ENCODE results near the gene LCN9.

Gene LCN9

DNA sequence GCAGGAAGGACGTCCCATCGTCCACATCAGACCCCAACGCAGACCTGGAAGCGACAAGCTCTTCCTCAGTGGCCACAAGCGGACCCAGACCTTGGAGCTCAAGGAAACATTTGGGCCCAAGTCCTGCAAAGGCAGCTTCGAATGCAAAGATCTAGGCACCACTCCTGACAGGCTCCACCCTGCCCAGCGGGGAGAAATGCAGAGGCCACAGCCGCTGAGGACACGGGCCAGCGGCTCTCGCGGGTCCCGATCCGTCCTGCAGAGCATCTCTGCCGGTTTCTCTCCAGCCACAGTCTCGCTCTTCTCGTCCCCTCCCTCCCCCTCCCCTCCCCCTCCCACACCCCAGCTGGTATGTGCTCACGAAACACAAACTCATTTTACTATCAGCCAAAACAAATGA lies 31.3 kb downstream of the LCN9 start:
- H3K4me2 ChIP-seq, result no peak overlapping the region
- H3K4me1 ChIP-seq, result no peaks in the 10 kb centered on the region
- no peaks in the 10 kb centered on the region for H3K36me3 ChIP-seq
- H4K20me1 ChIP-seq, result no peaks in the 10 kb centered on the region
- no peak for TF ChIP-seq Cebpa-rat (IDR thresholded peaks at IDR 0.05)
- no peak overlapping the region for H3K27ac ChIP-seq
- H3K9ac ChIP-seq, result no peak overlapping the region
- no peak overlapping the region for H3K4me3 ChIP-seq
- H3K9me3 ChIP-seq, result no peaks in the 10 kb centered on the region
- H3K27me3 ChIP-seq, result 0 out of 2 replicates have a peak, but pooled peaks cover 4% of the 10 kb centered on the region

DNA sequence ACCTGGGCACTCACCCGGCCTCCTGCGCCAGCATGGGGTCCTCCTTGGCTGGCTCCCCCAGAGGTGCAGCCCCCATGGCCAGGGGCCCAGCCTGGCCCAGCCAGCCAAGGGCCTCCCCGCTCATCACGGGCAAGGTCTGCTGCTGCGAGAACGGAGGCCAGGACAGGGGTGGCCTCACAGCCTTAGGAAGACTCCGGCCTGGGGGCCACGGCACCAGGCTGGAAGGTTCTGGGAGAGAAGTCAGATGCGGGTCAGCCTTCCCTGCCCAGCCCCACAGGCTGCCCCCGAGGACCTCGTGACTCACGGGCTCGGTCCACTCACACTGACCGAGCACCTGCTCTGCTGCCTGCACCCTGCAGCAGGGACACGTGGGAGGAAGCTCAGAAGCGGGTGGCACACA lies 31.9 kb downstream of the LCN9 start:
- Histone ChIP-seq H3K9ac (no peak overlapping the region), H3K4me2 (no peak overlapping the region), H3K9me3 (no peaks in the 10 kb centered on the region), H3K27me3 (0 out of 2 replicates have a peak, but pooled peaks cover 4% of the 10 kb centered on the region), H3K36me3 (no peaks in the 10 kb centered on the region), H3K27ac (no peak overlapping the region), H4K20me1 (no peaks in the 10 kb centered on the region), H3K4me3 (no peak overlapping the region), H3K4me1 (no peaks in the 10 kb centered on the region)
- TF ChIP-seq Cebpa-rat (IDR thresholded peaks at IDR 0.05), result no peak

DNA sequence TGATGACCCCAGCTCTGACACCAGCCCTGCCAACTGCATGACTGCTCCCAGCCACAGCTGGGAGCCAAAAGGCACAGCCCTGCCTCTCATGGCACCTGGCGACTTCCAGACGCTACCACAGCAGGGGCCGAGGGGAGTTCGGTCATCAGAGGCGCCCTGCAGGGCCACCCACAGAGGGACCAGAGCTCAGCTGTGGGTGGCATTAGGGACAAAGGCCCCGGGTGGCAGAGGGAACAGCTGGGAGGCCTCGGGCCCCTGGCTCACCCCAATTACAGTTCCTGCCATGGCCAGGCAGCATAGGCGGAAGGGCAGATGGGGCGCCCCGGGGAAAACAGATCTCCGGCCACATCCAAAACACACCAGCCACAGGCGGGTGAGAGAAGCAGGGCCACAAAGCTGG lies 32.5 kb downstream of the LCN9 start:
- no peak overlapping the region for H3K4me2 ChIP-seq
- no peak overlapping the region for H3K4me3 ChIP-seq
- no peaks in the 10 kb centered on the region for H3K4me1 ChIP-seq
- H3K36me3 ChIP-seq, result no peaks in the 10 kb centered on the region
- TF ChIP-seq Cebpa-rat (IDR thresholded peaks at IDR 0.05), result no peak
- no peaks in the 10 kb centered on the region for H4K20me1 ChIP-seq
- 0 out of 2 replicates have a peak, but pooled peaks cover 4% of the 10 kb centered on the region for H3K27me3 ChIP-seq
- H3K27ac ChIP-seq, result no peak overlapping the region
- H3K9ac ChIP-seq, result no peak overlapping the region
- no peaks in the 10 kb centered on the region for H3K9me3 ChIP-seq

GRCh38 chr9:135696446-135696845 lies 33.3 kb downstream of the LCN9 start:
- Histone ChIP-seq H3K4me3 (no peak overlapping the region), H3K4me1 (peaks cover 4% of the 10 kb centered on the region; the same call in 1 of the 2 replicates), H3K9me3 (no peaks in the 10 kb centered on the region), H4K20me1 (no peaks in the 10 kb centered on the region), H3K4me2 (no peak overlapping the region), H3K9ac (no peak overlapping the region), H3K27me3 (0 out of 2 replicates have a peak, but pooled peaks cover 4% of the 10 kb centered on the region), H3K36me3 (no peaks in the 10 kb centered on the region), H3K27ac (no peak overlapping the region)
- no peak for TF ChIP-seq Cebpa-rat (IDR thresholded peaks at IDR 0.05)

GRCh38 chr9:135697226-135697625 lies 34.1 kb downstream of the LCN9 start:
- Histone ChIP-seq H4K20me1 (no peaks in the 10 kb centered on the region), H3K36me3 (no peaks in the 10 kb centered on the region), H3K4me2 (0 out of 2 replicates have a peak overlapping the region, but pooled peaks have one; percentile 2), H3K27ac (no peak overlapping the region), H3K4me1 (peaks cover 11% of the 10 kb centered on the region; the same call in 1 of the 2 replicates), H3K4me3 (no peak overlapping the region), H3K27me3 (0 out of 2 replicates have a peak, but pooled peaks cover 4% of the 10 kb centered on the region), H3K9me3 (no peaks in the 10 kb centered on the region), H3K9ac (no peak overlapping the region)
- no peak for TF ChIP-seq Cebpa-rat (IDR thresholded peaks at IDR 0.05)

DNA sequence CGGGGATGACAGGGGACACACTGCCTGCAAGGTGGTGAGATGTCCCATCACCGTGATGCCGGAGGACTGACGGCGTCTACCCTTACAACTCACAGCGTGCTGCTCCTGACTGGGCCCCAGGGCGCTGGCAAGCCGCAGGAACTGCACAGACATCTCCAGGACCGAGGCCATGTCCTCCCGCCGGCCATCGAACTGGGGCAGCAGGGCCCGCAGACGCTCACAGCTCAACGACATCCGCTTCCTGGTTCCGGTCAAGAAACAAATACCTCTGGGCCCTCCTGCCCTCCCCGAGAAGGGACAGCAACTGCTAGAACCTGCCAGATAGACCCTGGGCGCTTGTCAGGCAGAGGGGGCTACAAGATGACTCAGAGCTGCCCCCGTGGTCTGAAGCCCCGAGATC lies 35.1 kb downstream of the LCN9 start:
- H3K36me3 ChIP-seq, result no peaks in the 10 kb centered on the region
- H4K20me1 ChIP-seq, result no peaks in the 10 kb centered on the region
- no peaks in the 10 kb centered on the region for H3K9me3 ChIP-seq
- 0 out of 2 replicates have a peak, but pooled peaks cover 4% of the 10 kb centered on the region for H3K27me3 ChIP-seq
- H3K4me2 ChIP-seq, result no peak overlapping the region
- no peak for TF ChIP-seq Cebpa-rat (IDR thresholded peaks at IDR 0.05)
- H3K9ac ChIP-seq, result no peak overlapping the region
- H3K27ac ChIP-seq, result no peak overlapping the region
- no peak overlapping the region for H3K4me3 ChIP-seq
- peaks cover 13% of the 10 kb centered on the region; the same call in 1 of the 2 replicates for H3K4me1 ChIP-seq

GRCh38 chr9:135698767-135699166 lies 35.7 kb downstream of the LCN9 start:
- no peaks in the 10 kb centered on the region for H3K36me3 ChIP-seq
- H3K9ac ChIP-seq, result no peak overlapping the region
- H3K9me3 ChIP-seq, result no peaks in the 10 kb centered on the region
- H3K4me1 ChIP-seq, result peaks cover 13% of the 10 kb centered on the region; the same call in 1 of the 2 replicates
- no peak overlapping the region for H3K4me2 ChIP-seq
- TF ChIP-seq Cebpa-rat (IDR thresholded peaks at IDR 0.05), result no peak
- H3K27ac ChIP-seq, result no peak overlapping the region
- H3K4me3 ChIP-seq, result no peak overlapping the region
- H4K20me1 ChIP-seq, result no peaks in the 10 kb centered on the region
- 0 out of 2 replicates have a peak, but pooled peaks cover under 1% of the 10 kb centered on the region for H3K27me3 ChIP-seq

- Histone ChIP-seq H3K4me2 (no peak within 1 kb of the TSS), H3K9me3 (no peaks in the 10 kb centered on the region), H3K36me3 (no peaks in the 10 kb centered on the region), H3K4me1 (peaks cover 13% of the 10 kb centered on the region; the same call in 1 of the 2 replicates), H3K9ac (no peak within 1 kb of the TSS), H3K27ac (no peak within 1 kb of the TSS), H3K27me3 (no peaks in the 10 kb centered on the region), H4K20me1 (no peaks in the 10 kb centered on the region), H3K4me3 (no peak within 1 kb of the TSS)
- no peak for TF ChIP-seq Cebpa-rat (IDR thresholded peaks at IDR 0.05)
These were observed 36.3 kb downstream of the LCN9 start, which contains the start of gene SOHLH1 for GRCh38 chr9:135699440-135699839. Gene SOHLH1 (minus strand): TSS chr9:135699481. CDS start chr9:135699467, 14 bp downstream.

- no peaks in the 10 kb centered on the region for H3K9me3 ChIP-seq
These were observed 37.4 kb downstream of the LCN9 start for GRCh38 chr9:135700525-135700924.

GRCh38 chr9:135701067-135701958 lies 38.2 kb downstream of the LCN9 start:
- Histone ChIP-seq H3K4me2 (peak overlapping the region; percentile 88), H3K9me3 (no peaks in the 10 kb centered on the region), H3K27ac (no peak overlapping the region), H3K4me3 (peak overlapping the region; percentile 57), H3K9ac (no peak overlapping the region), H3K27me3 (no peaks in the 10 kb centered on the region), H3K36me3 (no peaks in the 10 kb centered on the region), H4K20me1 (no peaks in the 10 kb centered on the region), H3K4me1 (peaks cover 13% of the 10 kb centered on the region; the same call in 1 of the 2 replicates)
- no peak for TF ChIP-seq Cebpa-rat (IDR thresholded peaks at IDR 0.05)

More at GRCh38 chr9:135700525-135700924, 37.4 kb downstream of the LCN9 start:
- H3K36me3 ChIP-seq, result no peaks in the 10 kb centered on the region
- peaks cover 13% of the 10 kb centered on the region; the same call in 1 of the 2 replicates for H3K4me1 ChIP-seq
- no peak overlapping the region for H3K4me3 ChIP-seq
- H3K4me2 ChIP-seq, result no peak overlapping the region
- no peaks in the 10 kb centered on the region for H4K20me1 ChIP-seq
- no peak overlapping the region for H3K27ac ChIP-seq
- no peak overlapping the region for H3K9ac ChIP-seq
- H3K27me3 ChIP-seq, result no peaks in the 10 kb centered on the region
- TF ChIP-seq Cebpa-rat (IDR thresholded peaks at IDR 0.05), result no peak
